ENCODE data around the gene OPA1. TPM values are rescaled to one million over a fixed set of nuclear protein-coding genes. Genes with fewer than 3 reads are reported as not detected.

Gene OPA1
- total RNA-seq, 1 donor from 2014 or later: 29.3 TPM

GRCh38 chr3:193645806-193646205, 52.8 kb downstream of the OPA1 start:
- no peak for DNase-seq (ENCODE audit: low spot score)
- no peak for ATAC-seq

GRCh38 chr3:193648542-193649076, 55.6 kb downstream of the OPA1 start:
- no peak for ATAC-seq

GRCh38 chr3:193650585-193650984, 57.6 kb downstream of the OPA1 start:
- DNase-seq (ENCODE audit: low spot score): no peak
- ATAC-seq: no peak

More at GRCh38 chr3:193648542-193649076, 55.6 kb downstream of the OPA1 start:
- no peak for DNase-seq (ENCODE audit: low spot score)

GRCh38 chr3:193655831-193656433, 62.9 kb downstream of the OPA1 start:
- ATAC-seq (no peak), DNase-seq (ENCODE audit: low spot score) (no peak)

GRCh38 chr3:193656445-193656844, 63.4 kb downstream of the OPA1 start:
- DNase-seq (ENCODE audit: low spot score): no peak
- ATAC-seq: no peak

GRCh38 chr3:193656878-193657282, 63.9 kb downstream of the OPA1 start:
- DNase-seq (ENCODE audit: low spot score): no peak
- ATAC-seq: no peak

GRCh38 chr3:193660171-193660570, 67.2 kb downstream of the OPA1 start:
- DNase-seq (ENCODE audit: low spot score) (no peak), ATAC-seq (no peak)

- ATAC-seq (no peak), DNase-seq (ENCODE audit: low spot score) (no peak)
These were observed 67.8 kb downstream of the OPA1 start for GRCh38 chr3:193660698-193661411.

- DNase-seq (ENCODE audit: low spot score) (peak; percentile 71), ATAC-seq (peak; percentile 79)
These were observed 69.8 kb downstream of the OPA1 start for GRCh38 chr3:193662757-193663322.

- no peak for ATAC-seq
- DNase-seq (ENCODE audit: low spot score): no peak
These were observed 72.5 kb downstream of the OPA1 start for GRCh38 chr3:193665370-193665989.

- no peak for DNase-seq (ENCODE audit: low spot score)
- ATAC-seq: no peak
These were observed 80.8 kb downstream of the OPA1 start for GRCh38 chr3:193673845-193674244.

GRCh38 chr3:193674714-193675113, 81.7 kb downstream of the OPA1 start:
- DNase-seq (ENCODE audit: low spot score): no peak
- ATAC-seq: no peak

- DNase-seq (ENCODE audit: low spot score): no peak
- ATAC-seq: no peak
These were observed 84.7 kb downstream of the OPA1 start for GRCh38 chr3:193677734-193678133.

- ATAC-seq (no peak), DNase-seq (ENCODE audit: low spot score) (no peak)
These were observed 87.2 kb downstream of the OPA1 start for GRCh38 chr3:193680220-193680619.

- DNase-seq (ENCODE audit: low spot score) (no peak), ATAC-seq (no peak)
These were observed 88.6 kb downstream of the OPA1 start for GRCh38 chr3:193681631-193682030.

GRCh38 chr3:193686665-193687483, 93.9 kb downstream of the OPA1 start:
- ATAC-seq (no peak), DNase-seq (ENCODE audit: low spot score) (no peak)

GRCh38 chr3:193688834-193689714, 96.1 kb downstream of the OPA1 start:
- DNase-seq (ENCODE audit: low spot score): no peak
- ATAC-seq: no peak

- DNase-seq (ENCODE audit: low spot score): no peak
- ATAC-seq: no peak
These were observed 100.8 kb downstream of the OPA1 start for GRCh38 chr3:193693774-193694173.

- DNase-seq (ENCODE audit: low spot score) (no peak), ATAC-seq (no peak)
These were observed 109.1 kb downstream of the OPA1 start for GRCh38 chr3:193701953-193702635.

Measured in left lobe of liver (tissue), 2 donors.